HFFc6 (cell line): ENCODE results near the gene CD80. TPM values are rescaled to one million over a fixed set of nuclear protein-coding genes. Genes with fewer than 3 reads are reported as not detected.
"Not testable (repeated sequence)": the region's sequence is repeated elsewhere in the genome, so short reads cannot be mapped to it uniquely, and the experiment has no call there.

Experiments
- DNase-seq: peaks from one replicate; pipeline ENCODE4 v3.0.0-alpha.2; 2018
- H3K27ac Mint-ChIP-seq: 2 replicates; pipeline ENCODE4 v1.8.0; 2020; ENCODE audit warnings: mild to moderate bottlenecking, mixed read lengths
- H3K27me3 Mint-ChIP-seq: 2 replicates; pipeline ENCODE4 v1.8.0; 2021; ENCODE audit warnings: mild to moderate bottlenecking, moderate library complexity, mixed read lengths; ENCODE audit not compliant: insufficient read depth
- H3K36me3 Mint-ChIP-seq: 2 replicates; pipeline ENCODE4 v1.8.0; 2021; ENCODE audit warnings: low read depth, mixed read lengths
- H3K4me1 Mint-ChIP-seq: 2 replicates; pipeline ENCODE4 v1.8.0; 2020; ENCODE audit warnings: low read depth, mixed read lengths
- H3K4me3 Mint-ChIP-seq: 2 replicates; pipeline ENCODE4 v1.8.0; 2020; ENCODE audit warnings: mild to moderate bottlenecking, moderate library complexity, mixed read lengths
- H3K9me3 Mint-ChIP-seq: 2 replicates; pipeline ENCODE4 v1.8.0; 2020; ENCODE audit warnings: mild to moderate bottlenecking, mixed read lengths
- CTCF ChIP-seq: fragments of 200-600 bp; sonication (generic); IDR thresholded peaks from 2 replicates; pipeline ENCODE4 v1.5.0; 2021; ENCODE audit warnings: antibody characterized with exemption, mild to moderate bottlenecking
- total RNA-seq, 6 experiments: library from RNA; stranded (reverse); fragmentation: NEBNext Ultra II Directional; extraction: Animal tissue kit (Norgen Biotek cat#: 25700); gene quantifications; 2 replicates in 1 of 6; 3 replicates in 5 of 6; pipeline ENCODE4 v1.2.3, GENCODE V29; 2021

CD80 gene
- total RNA-seq, 6 experiments from 2014 or later, result not detected

GRCh38 chr3:119557877-119558269, 1.5 kb downstream of the CD80 start:
- H3K27ac Mint-ChIP-seq, result no peak overlapping the region
- H3K27me3 Mint-ChIP-seq, result peaks cover 26% of the 10 kb centered on the region
- H3K4me3 Mint-ChIP-seq, result no peak overlapping the region
- no peaks in the 10 kb centered on the region for H3K4me1 Mint-ChIP-seq
- no peak for DNase-seq
- no peak for TF ChIP-seq CTCF
- no peaks in the 10 kb centered on the region for H3K36me3 Mint-ChIP-seq
- no peaks in the 10 kb centered on the region for H3K9me3 Mint-ChIP-seq

DNA sequence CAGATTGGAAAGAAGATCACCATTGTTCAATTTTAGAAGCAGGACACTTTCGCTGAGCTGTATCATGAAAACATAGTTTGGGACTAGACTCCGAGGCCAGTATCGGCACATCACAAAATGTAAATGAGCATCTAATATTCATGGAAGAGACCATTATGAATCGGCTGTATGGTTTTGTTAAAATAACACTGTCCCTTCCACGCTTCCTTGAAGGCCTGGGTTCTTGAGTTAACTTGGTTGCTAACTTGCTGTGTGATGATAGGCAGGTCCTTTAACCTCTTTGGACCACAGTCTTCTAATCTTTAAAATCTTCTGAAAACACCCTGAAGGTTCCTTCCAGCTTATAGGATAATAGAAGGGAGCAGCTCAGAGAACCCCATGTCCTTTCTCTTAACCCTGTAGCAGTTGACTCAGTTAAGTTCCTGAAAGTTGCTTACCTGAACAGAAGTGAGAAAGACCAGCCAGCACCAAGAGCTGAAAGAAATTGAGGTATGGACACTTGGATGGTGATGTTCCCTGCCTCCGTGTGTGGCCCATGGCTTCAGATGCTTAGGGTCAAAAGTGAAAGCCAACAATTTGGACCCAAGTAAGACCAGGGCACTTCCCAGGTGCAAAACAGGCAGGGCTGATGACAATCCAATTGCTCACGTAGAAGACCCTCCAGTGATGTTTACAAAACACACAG, 2.1 kb downstream of the CD80 start:
- Mint-ChIP-seq H3K9me3 (no peaks in the 10 kb centered on the region), H3K4me1 (no peaks in the 10 kb centered on the region), H3K27ac (no peak overlapping the region), H3K27me3 (peaks cover 26% of the 10 kb centered on the region), H3K4me3 (no peak overlapping the region), H3K36me3 (no peaks in the 10 kb centered on the region)
- no peak for TF ChIP-seq CTCF
- no peak for DNase-seq

DNA sequence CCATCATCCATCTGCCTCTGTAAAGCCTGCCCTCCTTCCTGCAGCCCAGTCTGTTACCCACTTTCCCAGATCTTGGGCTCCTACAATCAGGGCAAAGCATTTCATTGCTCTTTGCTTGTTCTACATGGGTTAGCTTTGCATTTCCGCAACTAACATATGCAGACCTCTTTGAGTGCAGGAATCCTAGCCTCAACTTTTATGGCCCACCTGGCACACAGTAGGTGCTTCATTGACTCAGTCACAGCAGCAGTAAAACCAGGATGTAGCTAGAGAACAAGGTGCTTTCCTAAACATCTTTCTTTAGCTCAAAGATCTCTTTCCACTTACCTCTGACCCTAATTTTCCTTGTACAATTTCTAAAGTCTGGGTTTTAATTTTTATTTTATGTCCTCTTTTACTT, 3.5 kb downstream of the CD80 start:
- H3K4me3 Mint-ChIP-seq, result no peak overlapping the region
- no peaks in the 10 kb centered on the region for H3K4me1 Mint-ChIP-seq
- TF ChIP-seq CTCF, result no peak
- no peak overlapping the region for H3K27ac Mint-ChIP-seq
- no peak for DNase-seq
- H3K9me3 Mint-ChIP-seq, result no peaks in the 10 kb centered on the region
- peaks cover 23% of the 10 kb centered on the region for H3K27me3 Mint-ChIP-seq
- H3K36me3 Mint-ChIP-seq, result no peaks in the 10 kb centered on the region

DNA sequence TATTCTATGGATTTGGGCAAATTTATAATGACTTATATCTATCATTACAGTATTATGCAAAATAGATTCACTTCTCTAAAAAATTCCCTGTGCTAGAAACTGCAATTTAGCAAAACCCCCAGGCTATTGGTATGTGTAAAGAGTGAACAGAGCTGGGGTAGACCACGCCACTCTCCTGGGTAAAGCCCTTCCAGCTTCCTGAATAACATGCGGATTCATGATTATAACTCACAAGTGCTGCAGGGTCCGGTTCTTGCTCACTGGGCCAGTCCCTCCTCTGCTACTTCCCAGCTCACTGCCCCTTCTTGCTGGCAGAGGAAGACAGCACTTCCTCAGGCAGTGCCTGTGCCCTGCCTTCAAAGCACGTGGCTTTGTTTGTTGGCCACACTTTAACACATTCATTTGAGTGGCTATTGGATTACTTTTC, 4.1 kb downstream of the CD80 start:
- H3K9me3 Mint-ChIP-seq, result no peaks in the 10 kb centered on the region
- no peak for TF ChIP-seq CTCF

GRCh38 chr3:119553823-119554415, 5.5 kb downstream of the CD80 start:
- Mint-ChIP-seq H3K27ac (no peak overlapping the region), H3K36me3 (no peaks in the 10 kb centered on the region), H3K9me3 (no peaks in the 10 kb centered on the region), H3K4me1 (no peaks in the 10 kb centered on the region), H3K27me3 (peaks cover 23% of the 10 kb centered on the region), H3K4me3 (no peak overlapping the region)
- no peak for TF ChIP-seq CTCF
- DNase-seq, result no peak

More for the DNA sequence above, 4.1 kb downstream of the CD80 start:
- DNase-seq, result no peak
- no peak overlapping the region for H3K4me3 Mint-ChIP-seq
- no peaks in the 10 kb centered on the region for H3K4me1 Mint-ChIP-seq
- no peak overlapping the region for H3K27ac Mint-ChIP-seq
- H3K36me3 Mint-ChIP-seq, result no peaks in the 10 kb centered on the region
- peaks cover 23% of the 10 kb centered on the region for H3K27me3 Mint-ChIP-seq

DNA sequence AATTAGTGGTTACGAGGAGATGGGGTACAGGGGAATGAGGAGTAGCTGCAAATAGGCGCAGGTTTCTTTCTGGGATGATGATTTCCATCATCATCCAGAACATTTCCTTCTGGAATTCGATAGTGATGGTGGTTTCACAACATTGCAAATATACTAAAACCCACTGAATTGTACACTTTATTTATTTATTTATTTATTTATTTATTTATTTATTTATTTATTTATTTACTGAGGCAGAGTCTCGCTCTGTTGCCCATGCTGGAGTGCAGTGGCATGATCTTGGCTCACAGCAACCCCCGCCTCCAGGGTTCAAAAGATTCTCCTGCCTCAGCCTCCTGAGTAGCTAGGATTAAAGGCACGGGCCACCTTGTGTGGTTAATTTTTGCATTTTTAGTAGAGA, 6.5 kb downstream of the CD80 start:
- H3K36me3 Mint-ChIP-seq, H3K27ac Mint-ChIP-seq, DNase-seq, H3K4me1 Mint-ChIP-seq, H3K9me3 Mint-ChIP-seq, H3K4me3 Mint-ChIP-seq: not testable (repeated sequence)
- peaks cover 24% of the 10 kb centered on the region for H3K27me3 Mint-ChIP-seq
